Endothelial cell of umbilical vein (primary cell): ENCODE measurements around the gene RAN. TPM values are rescaled to one million over a fixed set of nuclear protein-coding genes. Genes with fewer than 3 reads are reported as not detected.

Experiments used
- BruUV-seq: library from RNA; stranded (reverse); fragments of 400-500 nt; replicated peaks from 2 replicates; lab custom pipeline; 2021; lab: Mats Ljungman, UMichigan
- CTCF ChIA-PET: fragments of 300-600, 350-600 bp; sonication (Branson Sonifier 250); formaldehyde crosslinking; loops from one replicate; lab custom pipeline; 2021; ENCODE audit warnings: antibody characterized with exemption, inconsistent platforms; lab: Charles Lee
- POLR2A ChIA-PET: fragments of 300-600, 350-600 bp; sonication (Branson Sonifier 250); formaldehyde crosslinking; loops from one replicate; lab custom pipeline; 2021; ENCODE audit warnings: antibody characterized with exemption, inconsistent platforms; lab: Charles Lee
- DNase-seq: peaks from one replicate; pipeline ENCODE4 v3.0.0-alpha.2; 2011; ENCODE audit warnings: low read depth, low spot score
- FAIRE-seq: peaks from 2 replicates; lab custom pipeline; 2011; peaks lifted over from hg19 to GRCh38; lab: Jason Lieb, UNC
- H2AFZ ChIP-seq: 2 replicates; pipeline ENCODE4 v1.6.0; 2012; ENCODE audit warnings: low read depth, low read length, control low read depth, inconsistent platforms
- H3K27ac ChIP-seq: 2 replicates; pipeline ENCODE4 v1.5.1; 2011; ENCODE audit warnings: low read depth, mild to moderate bottlenecking, control low read depth, low read length, moderate library complexity; ENCODE audit not compliant: insufficient read depth
- H3K27me3 ChIP-seq, 2 experiments: 2 replicates each; pipeline versions ENCODE4 v1.6.0 to v1.6.1; 2011; ENCODE audit warnings: low read length in 2 of 2, mixed read lengths in 1 of 2; ENCODE audit not compliant: control insufficient read depth in 2 of 2, insufficient read depth in 2 of 2
- H3K36me3 ChIP-seq, 2 experiments: 2 replicates in 1 of 2; 3 replicates in 1 of 2; pipeline ENCODE4 v1.5.1; 2011; ENCODE audit warnings: low read length in 2 of 2, mild to moderate bottlenecking in 1 of 2, moderate library complexity in 1 of 2; ENCODE audit not compliant: control insufficient read depth in 2 of 2, insufficient read depth in 2 of 2; ENCODE audit errors: extremely low read depth in 1 of 2
- H3K4me1 ChIP-seq: 3 replicates; pipeline ENCODE4 v1.5.1; 2011; ENCODE audit warnings: mild to moderate bottlenecking, low read length; ENCODE audit not compliant: control insufficient read depth, insufficient read depth; ENCODE audit errors: extremely low read depth
- H3K4me2 ChIP-seq: 2 replicates; pipeline ENCODE4 v1.6.1; 2011; ENCODE audit warnings: low read length, control low read depth, mixed read lengths; ENCODE audit not compliant: insufficient read depth
- H3K4me3 ChIP-seq, 3 experiments: fragments of 200-600 bp in 1 of 3; sonication (generic), shearing (Covaris generic) in 1 of 3; replicated peaks in 1 of 3; 2 replicates each; pipeline ENCODE4 v1.5.1; 2011 to 2016; ENCODE audit warnings: control low read depth in 3 of 3, low read length in 3 of 3, mild to moderate bottlenecking in 2 of 3, inconsistent platforms in 1 of 3, low read depth in 1 of 3, moderate library complexity in 1 of 3; ENCODE audit not compliant: insufficient read depth in 1 of 3
- H3K79me2 ChIP-seq: 2 replicates; pipeline ENCODE4 v1.6.0; 2012; ENCODE audit warnings: low read length, inconsistent platforms; ENCODE audit not compliant: control insufficient read depth, insufficient read depth
- H3K9ac ChIP-seq: replicated peaks from 2 replicates; pipeline ENCODE3; 2011; ENCODE audit warnings: low read length, control low read depth; ENCODE audit not compliant: insufficient read depth; ENCODE audit errors: extremely low read depth
- H3K9me1 ChIP-seq: replicated peaks from 3 replicates; pipeline ENCODE4 v1.6.0; 2011; ENCODE audit warnings: mild to moderate bottlenecking, low read length; ENCODE audit not compliant: control insufficient read depth, insufficient read depth; ENCODE audit errors: extremely low read depth
- H3K9me3 ChIP-seq: replicated peaks from 2 replicates; pipeline ENCODE4 v1.5.1; 2012; ENCODE audit warnings: low read length, inconsistent platforms; ENCODE audit not compliant: control insufficient read depth, insufficient read depth
- H4K20me1 ChIP-seq: replicated peaks from 2 replicates; pipeline ENCODE3; 2011; ENCODE audit warnings: mild to moderate bottlenecking, low read length; ENCODE audit not compliant: control insufficient read depth, insufficient read depth; ENCODE audit errors: extremely low read depth
- CTCF ChIP-seq, 2 donors: IDR thresholded peaks; 1 replicate in 1 of 2; 2 replicates in 1 of 2; pipeline ENCODE4 v1.5.1; 2011; ENCODE audit warnings: low read length in 2 of 2, mild to moderate bottlenecking in 2 of 2, moderate library complexity in 2 of 2, control low read depth in 1 of 2, inconsistent platforms in 1 of 2, low read depth in 1 of 2; ENCODE audit not compliant: insufficient read depth in 1 of 2; ENCODE audit errors: extremely low read depth in 1 of 2
- FOS ChIP-seq: IDR thresholded peaks from 2 replicates; pipeline ENCODE4 v1.6.1; 2011; ENCODE audit warnings: mild to moderate bottlenecking, low read length, moderate library complexity, borderline replicate concordance; ENCODE audit not compliant: insufficient read depth
- MAX ChIP-seq: IDR thresholded peaks from 2 replicates; pipeline ENCODE4 v1.6.1; 2011; ENCODE audit not compliant: insufficient read depth, insufficient read length
- MYC ChIP-seq: IDR thresholded peaks from one replicate; pipeline ENCODE4 v1.6.1; 2011; ENCODE audit warnings: mild to moderate bottlenecking, low read depth, low read length
- POLR2AphosphoS5 ChIP-seq: IDR thresholded peaks from 2 replicates; pipeline ENCODE4 v1.6.1; 2012; ENCODE audit warnings: low read depth, mild to moderate bottlenecking, control low read depth, low read length, moderate library complexity; ENCODE audit not compliant: insufficient read depth
- dilution Hi-C: fragments of 300-500 bp; cut with MboI; formaldehyde crosslinking; loops from one replicate; pipeline ENCODE4 v1.15.0; 2019; ENCODE audit warnings: low sequenced_read_pairs; ENCODE audit not compliant: extremely low pct_ligation_motif_present
- intact Hi-C: fragments of 100-400 bp; cut with micrococcal nuclease; formaldehyde crosslinking; loops from one replicate; pipeline ENCODE4 v1.10.0; 2022
- polyA plus RNA-seq, 4 experiments: library from polyadenylated mRNA; depleted of rRNA in 3 of 4; stranded (reverse) in 3 of 4; unstranded in 1 of 4; fragments of >200 nt; gene quantifications; 2 replicates each; pipeline versions ENCODE4 v1.2.1 to v1.2.3, GENCODE V29; 2011 to 2012; ENCODE audit warnings: missing spikeins in 1 of 4
- total RNA-seq: library from RNA; stranded (reverse); gene quantifications from 2 replicates; pipeline ENCODE4 v1.2.3, GENCODE V29; 2021

The RAN gene
- total and polyA plus RNA-seq, 2 donors (not counting 3 experiments of a cell fraction or from before 2014, with no cell fraction given): 1,075 to 1,205 TPM

- dilution Hi-C loops (no loop called here), intact Hi-C loops (loop anchor here (1.0 to 5.0 kb wide), 3 partner anchors 32 to 993 kb away; no protein-coding TSS in a partner anchor)
- Histone ChIP-seq H3K9me3 (no peaks in the 10 kb centered on the region), H3K27me3 (no peaks in the 10 kb centered on the region), H3K79me2 (peaks cover 36% of the 10 kb centered on the region), H3K4me1 (peaks cover 5% of the 10 kb centered on the region), H4K20me1 (no peaks in the 10 kb centered on the region), H3K4me3 (peak within 1 kb of the TSS; percentile 78 to 96 (median 87)), H2AFZ (peak within 1 kb of the TSS; percentile 89), H3K9ac (peak within 1 kb of the TSS; percentile 58), H3K27ac (no peak within 1 kb of the TSS), H3K36me3 (no peaks in the 10 kb centered on the region), H3K4me2 (peak within 1 kb of the TSS; percentile 89), H3K9me1 (no peaks in the 10 kb centered on the region)
- TF ChIP-seq MAX (peak; percentile 32), POLR2AphosphoS5 (peak; percentile 64), FOS (no peak), CTCF (IDR thresholded peaks at IDR 0.05; ENCODE audit: extremely low read depth in 1 of 2, insufficient read depth in 1 of 2, low read depth in 1 of 2, low read length in 2 of 2) (peak; percentile 13 to 44), MYC (peak; percentile 20)
- no TSS peak for BruUV-seq
- DNase-seq (peak; percentile 88), FAIRE-seq (peak; percentile 63)
- CTCF ChIA-PET: interaction anchor here (0.7 to 1.9 kb wide), 2 partner anchors 13 to 20 kb away, joined by 3 to 11 read pairs; no protein-coding TSS in a partner anchor
- POLR2A ChIA-PET: no interaction called here
Measured at GRCh38 chr12:130838951-130839769, 32.7 kb upstream of the RAN start, which contains the start of gene STX2. Gene STX2, minus strand, starts transcription at chr12:130839250. Its CDS starts 151 bp downstream, at chr12:130839099.
